Natural killer cell (primary cell): ENCODE results near the gene RAD51AP1. TPM values are rescaled to one million over a fixed set of nuclear protein-coding genes. Genes with fewer than 3 reads are reported as not detected.

Experiments used
- ATAC-seq, 3 donors: fragments of 150-1000 bp in 2 of 3; fragments of 200-7000 bp in 1 of 3; cut with Tn5 transposase; 1 replicate in 1 of 3; 2 replicates in 2 of 3; pipeline ENCODE4 v1.10.0; 2021; ENCODE audit warnings: mild to moderate bottlenecking in 2 of 3, moderate library complexity in 2 of 3
- DNase-seq, 2 donors: peaks; one replicate each; pipeline versions ENCODE4 v3.0.0 to v3.0.0-alpha.2; 2013 to 2021; ENCODE audit warnings: mixed read lengths in 1 of 2
- H3K27ac ChIP-seq: one replicate; pipeline ENCODE4 v1.5.1; 2013; ENCODE audit warnings: mild to moderate bottlenecking, low read length
- H3K27me3 ChIP-seq: one replicate; pipeline ENCODE4 v1.6.1; 2013; ENCODE audit warnings: low read length; ENCODE audit not compliant: control insufficient read depth, insufficient read depth
- H3K36me3 ChIP-seq: one replicate; pipeline ENCODE4 v1.6.1; 2013; ENCODE audit warnings: low read length; ENCODE audit not compliant: control insufficient read depth, insufficient read depth
- H3K4me1 ChIP-seq: one replicate; pipeline ENCODE4 v1.6.1; 2013; ENCODE audit warnings: low read length; ENCODE audit not compliant: control insufficient read depth, insufficient read depth
- H3K4me3 ChIP-seq: one replicate; pipeline ENCODE4 v1.5.1; 2013; ENCODE audit warnings: low read length
- H3K9me3 ChIP-seq: one replicate; pipeline ENCODE4 v1.6.1; 2013; ENCODE audit warnings: low read length; ENCODE audit not compliant: control insufficient read depth, insufficient read depth
- H3K27ac Mint-ChIP-seq, 2 donors: one replicate each; pipeline ENCODE4 v1.8.0; 2022; ENCODE audit warnings: mild to moderate bottlenecking in 2 of 2, mixed read lengths in 2 of 2, moderate library complexity in 1 of 2
- H3K27me3 Mint-ChIP-seq, 2 donors: one replicate each; pipeline ENCODE4 v1.8.0; 2022; ENCODE audit warnings: low read depth in 2 of 2, mixed read lengths in 2 of 2
- H3K36me3 Mint-ChIP-seq: one replicate; pipeline ENCODE4 v1.8.0; 2022; ENCODE audit warnings: mixed read lengths
- H3K4me1 Mint-ChIP-seq, 2 donors: one replicate each; pipeline ENCODE4 v1.8.0; 2022; ENCODE audit warnings: mixed read lengths in 2 of 2
- H3K4me3 Mint-ChIP-seq: one replicate; pipeline ENCODE4 v1.8.0; 2022; ENCODE audit warnings: mild to moderate bottlenecking, moderate library complexity, mixed read lengths
- H3K9me3 Mint-ChIP-seq, 2 donors: one replicate each; pipeline ENCODE4 v1.8.0; 2022; ENCODE audit warnings: mixed read lengths in 2 of 2
- CTCF ChIP-seq: fragments of 200-600 bp; IDR thresholded peaks from one replicate; pipeline ENCODE4 v1.8.0; 2022; ENCODE audit warnings: antibody characterized with exemption
- WGBS: methylation state at CpG from one replicate; pipeline ENCODE4 v1.1.7; 2013; ENCODE audit warnings: missing lambda C conversion rate; ENCODE audit not compliant: insufficient coverage; 5-methylcytosine and 5-hydroxymethylcytosine counted together
- intact Hi-C: fragments of 100-400 bp; cut with micrococcal nuclease; formaldehyde crosslinking; loops from one replicate; pipeline ENCODE4 v1.14.2; 2022
- total RNA-seq, 4 donors: library from RNA; stranded (reverse); fragments of 120-200 nt in 1 of 4; gene quantifications; one replicate each; pipeline versions ENCODE4 v1.2.3 to v1.2.4, GENCODE V29; 2013 to 2022

RAD51AP1 gene
- total RNA-seq, 3 donors from 2014 or later (not counting 1 experiment from before 2014, with no cell fraction given) = 3.4 to 5.4 (median 5.2) TPM

DNA sequence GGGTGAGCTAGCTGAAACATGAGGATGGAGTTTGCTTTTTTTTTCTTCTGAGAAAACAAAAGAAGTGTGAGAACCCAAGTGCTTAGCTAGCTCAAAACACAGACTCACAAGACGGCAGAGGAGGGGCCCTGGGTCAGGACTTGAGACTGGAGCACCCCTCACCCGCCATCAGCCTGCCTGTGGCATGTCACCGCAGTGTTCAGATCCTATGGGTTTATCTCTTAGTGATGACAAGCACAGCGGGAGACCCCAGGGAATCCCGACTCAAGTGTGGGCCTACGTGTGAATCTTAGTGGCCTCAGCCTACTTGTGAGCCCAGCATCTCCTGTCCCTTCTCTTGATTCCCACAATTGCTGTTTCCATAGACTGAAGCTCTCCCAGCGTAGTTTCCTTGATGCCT is 46.2 kb downstream of the RAD51AP1 start:
- no peak overlapping the region for H3K27ac ChIP-seq
- no peak for ATAC-seq
- no peaks in the 10 kb centered on the region for H3K27me3 ChIP-seq
- no peak for TF ChIP-seq CTCF
- H3K4me1 ChIP-seq = no peaks in the 10 kb centered on the region
- peaks cover 13 to 20% of the 10 kb centered on the region in 2 donors for H3K27me3 Mint-ChIP-seq
- WGBS = 91% methylated on average over 7 of the region's 7 CpGs
- no peaks in the 10 kb centered on the region for H3K9me3 ChIP-seq
- H3K4me3 Mint-ChIP-seq = no peak overlapping the region
- H3K36me3 Mint-ChIP-seq = no peaks in the 10 kb centered on the region
- DNase-seq = no peak
- no peaks in the 10 kb centered on the region for H3K36me3 ChIP-seq
- no peaks in the 10 kb centered on the region for H3K9me3 Mint-ChIP-seq
- no peak overlapping the region for H3K4me3 ChIP-seq
- H3K27ac Mint-ChIP-seq = no peak overlapping the region
- intact Hi-C loops = no loop called here
- H3K4me1 Mint-ChIP-seq = no peaks in the 10 kb centered on the region

GRCh38 chr12:4586500-4586899 is 47.8 kb downstream of the RAD51AP1 start:
- no peaks in the 10 kb centered on the region for H3K36me3 ChIP-seq
- intact Hi-C loops = no loop called here
- no peak overlapping the region for H3K4me3 Mint-ChIP-seq
- peaks cover 18 to 27% of the 10 kb centered on the region in 2 donors for H3K27me3 Mint-ChIP-seq
- no peak for TF ChIP-seq CTCF
- H3K4me3 ChIP-seq = no peak overlapping the region
- no peak overlapping the region for H3K27ac ChIP-seq
- no peak for DNase-seq
- no peak for ATAC-seq
- no peaks in the 10 kb centered on the region for H3K9me3 ChIP-seq
- no peaks in the 10 kb centered on the region for H3K4me1 ChIP-seq
- no peaks in the 10 kb centered on the region for H3K9me3 Mint-ChIP-seq
- no peaks in the 10 kb centered on the region for H3K27me3 ChIP-seq
- no peaks in the 10 kb centered on the region for H3K36me3 Mint-ChIP-seq
- no peak overlapping the region for H3K27ac Mint-ChIP-seq
- WGBS = 76% methylated on average over 4 of the region's 5 CpGs
- H3K4me1 Mint-ChIP-seq = no peaks in the 10 kb centered on the region

- DNase-seq = no peak
- Histone ChIP-seq H3K4me3 (no peak overlapping the region), H3K4me1 (no peaks in the 10 kb centered on the region), H3K27me3 (no peaks in the 10 kb centered on the region), H3K27ac (no peak overlapping the region), H3K9me3 (no peaks in the 10 kb centered on the region), H3K36me3 (no peaks in the 10 kb centered on the region)
- intact Hi-C loops = no loop called here
- H3K4me3 Mint-ChIP-seq = no peak overlapping the region
- no peak for ATAC-seq
- no peak overlapping the region for H3K27ac Mint-ChIP-seq
- no peaks in the 10 kb centered on the region for H3K9me3 Mint-ChIP-seq
- no peak for TF ChIP-seq CTCF
- WGBS = 89% methylated on average over 8 of the region's 9 CpGs
- H3K4me1 Mint-ChIP-seq = no peaks in the 10 kb centered on the region
- H3K36me3 Mint-ChIP-seq = no peaks in the 10 kb centered on the region
- peaks cover 18 to 27% of the 10 kb centered on the region in 2 donors for H3K27me3 Mint-ChIP-seq
Observed at GRCh38 chr12:4587108-4587507, 48.4 kb downstream of the RAD51AP1 start.

GRCh38 chr12:4588916-4589315 is 50.2 kb downstream of the RAD51AP1 start:
- Mint-ChIP-seq H3K4me3 (no peak overlapping the region), H3K36me3 (no peaks in the 10 kb centered on the region), H3K9me3 (no peaks in the 10 kb centered on the region), H3K27me3 (peaks cover 11 to 12% of the 10 kb centered on the region in 2 donors), H3K27ac (no peak overlapping the region), H3K4me1 (no peaks in the 10 kb centered on the region)
- no peak for ATAC-seq
- H3K27me3 ChIP-seq = no peaks in the 10 kb centered on the region
- no peak overlapping the region for H3K4me3 ChIP-seq
- no peaks in the 10 kb centered on the region for H3K36me3 ChIP-seq
- no peaks in the 10 kb centered on the region for H3K9me3 ChIP-seq
- no CpG with 5 or more reads among the region's 3 CpGs for WGBS
- H3K4me1 ChIP-seq = no peaks in the 10 kb centered on the region
- TF ChIP-seq CTCF = no peak
- intact Hi-C loops = no loop called here
- no peak overlapping the region for H3K27ac ChIP-seq
- no peak for DNase-seq
